Measurements from ENCODE around the gene MRAP2. TPM values are rescaled to one million over a fixed set of nuclear protein-coding genes. Genes with fewer than 3 reads are reported as not detected.
"Not testable (repeated sequence)": the region's sequence is repeated elsewhere in the genome, so short reads cannot be mapped to it uniquely, and the experiment has no call there.

Gene MRAP2
- total RNA-seq, 1 donor from 2014 or later = 1.8 TPM

GRCh38 chr6:84028350-84028749 is 5.2 kb upstream of the MRAP2 start:
- DNase-seq (ENCODE audit: low read depth in 2 of 2) = no peak

DNA sequence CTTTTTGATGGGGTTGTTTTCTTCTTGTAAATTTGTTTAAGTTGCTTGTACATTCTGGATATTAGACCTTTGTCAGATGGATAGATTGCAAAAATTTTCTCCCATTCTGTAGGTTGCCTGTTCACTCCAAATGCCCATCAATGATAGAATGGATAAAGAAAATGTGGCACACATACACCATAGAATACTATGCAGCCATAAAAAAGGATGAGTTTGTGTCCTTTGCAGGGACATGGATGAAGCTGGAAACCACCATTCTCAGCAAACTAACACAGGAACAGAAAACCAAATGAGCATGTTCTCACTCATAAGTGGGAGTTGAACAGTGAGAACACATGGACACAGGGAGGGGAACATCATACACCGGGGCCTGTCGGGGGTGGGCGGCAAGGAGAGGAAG is 1.6 kb upstream of the MRAP2 start:
- DNase-seq (ENCODE audit: low read depth in 2 of 2) = not testable (repeated sequence)

DNA sequence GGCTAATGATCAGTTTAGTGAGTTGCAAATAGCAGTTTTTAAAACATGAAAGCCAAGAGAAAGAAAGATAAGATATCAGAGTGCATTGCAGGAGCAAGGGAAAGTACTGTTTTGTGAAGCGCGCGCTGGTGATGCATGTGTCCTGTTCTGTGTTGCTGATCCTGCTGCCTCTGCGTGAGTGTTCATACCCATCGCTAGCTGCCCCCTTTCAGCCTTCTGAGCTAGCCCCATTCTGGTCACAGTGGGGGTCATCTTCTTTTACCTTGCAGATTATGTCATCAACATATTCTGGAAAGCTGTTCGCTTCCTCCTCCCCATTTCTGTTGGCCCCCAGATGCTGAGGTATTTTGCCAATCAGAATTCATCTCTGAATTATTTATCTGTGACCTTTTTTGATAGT is 1.9 kb downstream of the MRAP2 start:
- no peak for DNase-seq (ENCODE audit: low read depth in 2 of 2)

DNA sequence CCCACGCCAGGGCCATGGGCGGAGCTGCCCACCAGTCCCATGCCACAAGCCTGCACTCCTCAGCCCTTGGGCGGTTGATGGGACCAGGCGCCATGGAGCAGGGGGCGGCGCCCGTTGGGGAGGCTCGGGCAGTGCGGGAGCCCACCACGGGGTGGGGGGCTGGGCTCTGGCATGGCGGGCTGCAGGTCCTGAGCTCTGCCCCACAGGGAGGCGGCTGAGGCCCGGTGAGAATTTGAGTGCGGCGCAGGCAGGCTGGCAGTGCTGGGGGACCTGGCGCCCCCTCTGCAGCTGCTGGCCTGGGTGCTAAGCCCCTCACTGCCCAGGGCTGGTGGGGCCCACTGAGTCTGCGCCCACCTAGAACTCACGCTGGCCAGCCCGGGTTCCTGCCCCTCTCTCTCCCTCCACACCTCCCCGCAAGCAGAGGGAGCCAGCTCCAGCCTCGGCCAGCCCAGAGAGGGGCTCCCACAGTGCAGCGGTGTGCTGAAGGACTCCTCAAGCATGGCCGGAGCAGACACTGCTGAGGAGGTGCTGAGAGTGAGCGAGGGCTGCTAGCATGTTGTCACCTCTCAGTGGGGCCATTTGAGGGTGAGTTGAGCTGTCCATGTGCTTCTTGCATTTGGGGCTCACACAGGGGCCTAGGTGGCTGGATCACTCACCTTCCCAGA is 4.0 kb downstream of the MRAP2 start:
- no peak for DNase-seq (ENCODE audit: low read depth in 2 of 2)

DNA sequence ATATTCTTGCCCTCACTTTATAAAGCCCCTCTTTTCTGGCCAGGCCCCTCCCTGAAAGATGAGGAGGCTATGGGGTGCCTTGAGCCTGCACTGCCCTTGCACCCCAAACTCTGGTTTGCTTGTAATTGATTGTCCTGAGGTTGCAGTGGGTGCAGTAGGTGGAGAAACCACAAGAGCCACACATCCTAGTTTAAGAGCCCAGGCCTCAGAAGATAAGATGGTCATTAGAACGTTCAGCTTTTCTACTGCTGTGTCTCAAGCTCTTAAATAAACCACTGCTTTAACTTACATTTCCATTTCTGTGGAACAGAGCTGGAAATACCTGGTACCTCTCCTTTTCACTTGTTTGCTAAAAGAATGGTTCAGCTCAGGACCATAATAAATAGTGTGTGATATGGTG is 9.0 kb downstream of the MRAP2 start:
- DNase-seq (ENCODE audit: low read depth in 2 of 2) = no peak

- no peak for DNase-seq (ENCODE audit: low read depth in 2 of 2)
These were observed 10.0 kb downstream of the MRAP2 start for GRCh38 chr6:84043555-84043954.

- no peak for DNase-seq (ENCODE audit: low read depth in 2 of 2)
These were observed 13.2 kb downstream of the MRAP2 start for GRCh38 chr6:84046755-84047154.

- no peak for DNase-seq (ENCODE audit: low read depth in 2 of 2)
These were observed 15.0 kb downstream of the MRAP2 start for GRCh38 chr6:84048588-84048987.

DNA sequence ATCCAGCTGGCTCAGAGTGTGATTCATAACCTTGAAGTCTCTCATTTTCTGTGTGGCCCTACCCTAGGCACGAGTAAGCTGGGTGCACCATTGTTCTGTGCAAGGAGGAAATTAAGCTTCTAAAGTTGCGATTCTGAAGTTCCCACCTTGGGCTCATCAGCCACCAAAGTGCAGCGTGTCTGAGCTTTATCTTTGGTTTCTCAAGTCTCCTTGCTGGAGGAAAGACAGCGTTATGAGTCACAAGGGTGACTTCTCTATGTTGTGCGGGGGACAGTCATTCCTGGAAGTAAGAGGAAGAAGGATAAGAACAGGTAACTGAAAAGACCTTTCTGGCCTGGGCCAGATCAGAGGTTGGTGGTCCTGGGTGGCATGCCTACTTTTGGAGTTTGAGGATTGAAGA is 16.8 kb downstream of the MRAP2 start:
- no peak for DNase-seq (ENCODE audit: low read depth in 2 of 2)

- DNase-seq (ENCODE audit: low read depth in 2 of 2) = peak; percentile 8 to 22
These were observed 18.8 kb downstream of the MRAP2 start for GRCh38 chr6:84052204-84052882.

GRCh38 chr6:84052883-84053241 is 19.3 kb downstream of the MRAP2 start:
- no peak for DNase-seq (ENCODE audit: low read depth in 2 of 2)

DNA sequence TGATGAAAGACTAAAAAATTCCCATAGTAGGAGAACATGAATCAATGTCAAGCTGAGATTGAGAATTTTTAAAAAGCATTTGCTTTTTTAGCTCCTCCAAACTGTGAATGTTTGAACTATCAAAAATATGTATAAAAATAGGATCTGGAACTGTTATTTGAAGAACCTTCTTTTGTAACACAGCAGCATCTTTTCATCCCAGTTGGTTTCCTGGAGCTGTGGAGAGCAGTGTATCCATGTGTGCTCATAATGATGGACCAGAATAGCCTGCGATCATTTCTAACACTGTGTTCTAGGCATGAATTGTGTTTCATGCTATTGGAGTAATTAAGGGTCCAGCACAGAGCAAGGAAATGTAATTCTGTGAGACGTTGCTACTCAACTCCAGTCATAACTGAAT is 22.1 kb downstream of the MRAP2 start:
- no peak for DNase-seq (ENCODE audit: low read depth in 2 of 2)

DNA sequence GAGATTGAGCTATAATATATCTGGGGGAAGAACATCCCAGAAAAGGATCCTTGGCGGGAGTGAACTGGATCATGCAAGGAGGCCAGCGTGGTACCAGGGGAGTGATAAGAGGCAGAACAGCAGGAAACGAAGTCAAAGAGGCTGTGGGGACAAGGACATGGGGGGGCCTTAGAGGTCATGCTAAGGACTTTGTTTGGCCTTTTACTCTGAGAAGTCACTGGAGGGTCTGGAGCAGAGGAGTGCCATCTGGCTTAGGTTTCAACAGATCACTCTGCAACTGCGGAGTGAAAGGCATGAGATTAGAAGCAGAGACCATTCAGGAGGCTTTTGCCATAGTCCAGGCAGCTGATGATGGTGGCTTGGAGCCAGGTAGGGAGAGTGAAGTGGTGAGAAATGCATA is 24.3 kb downstream of the MRAP2 start:
- no peak for DNase-seq (ENCODE audit: low read depth in 2 of 2)

- DNase-seq (ENCODE audit: low read depth in 2 of 2) = peak in 1 of 2 donors; percentile 5
These were observed 25.5 kb downstream of the MRAP2 start for GRCh38 chr6:84059082-84059481.

DNA sequence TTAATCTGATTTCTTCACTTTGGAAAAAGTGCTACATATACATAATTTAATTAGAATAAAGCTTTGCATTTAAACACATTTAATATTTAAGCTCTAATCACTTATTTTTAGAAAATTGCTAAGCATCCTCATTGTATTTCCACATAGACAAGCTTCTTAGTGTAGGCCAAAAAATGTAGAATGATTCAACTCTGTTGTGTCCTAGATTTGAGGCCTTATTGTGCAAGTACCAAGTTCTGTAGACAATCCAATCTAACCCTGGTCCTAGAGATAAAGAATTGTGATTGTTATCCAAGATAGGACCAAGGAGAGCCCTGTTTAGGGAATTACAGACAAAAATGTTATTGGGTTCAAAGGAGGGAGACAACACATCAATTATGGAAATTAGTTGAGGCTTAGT is 27.6 kb downstream of the MRAP2 start:
- DNase-seq (ENCODE audit: low read depth in 2 of 2) = no peak

GRCh38 chr6:84061613-84062398 is 28.2 kb downstream of the MRAP2 start:
- no peak for DNase-seq (ENCODE audit: low read depth in 2 of 2)

DNA sequence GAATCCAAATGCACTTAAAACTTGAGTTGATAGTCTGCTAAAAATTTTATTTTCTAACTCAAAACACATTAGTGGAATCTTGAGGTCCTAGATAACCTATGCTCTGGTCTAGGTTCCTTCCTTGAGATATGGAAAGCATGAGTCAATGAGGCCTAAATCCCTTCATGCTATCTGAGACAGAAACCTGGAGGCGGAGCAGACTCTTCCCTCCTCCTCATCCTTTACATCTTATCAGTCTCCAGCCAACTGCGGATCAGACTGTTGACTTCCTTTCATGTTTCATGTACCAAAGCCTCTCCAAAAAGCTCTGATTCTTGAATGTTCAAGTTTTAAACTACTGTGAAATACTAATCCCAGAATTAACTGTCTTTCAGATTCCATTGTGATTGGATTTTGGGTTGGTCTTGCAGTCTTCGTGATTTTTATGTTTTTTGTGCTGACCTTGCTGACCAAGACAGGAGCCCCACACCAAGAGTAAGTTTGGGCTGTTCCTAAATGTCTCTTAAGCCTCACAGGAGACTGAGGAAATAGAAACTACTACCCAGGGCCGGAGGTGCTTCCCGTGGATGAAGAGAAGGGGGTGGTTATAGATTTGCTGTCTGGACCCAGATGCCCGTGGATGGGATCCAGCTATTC is 29.1 kb downstream of the MRAP2 start:
- no peak for DNase-seq (ENCODE audit: low read depth in 2 of 2)

DNA sequence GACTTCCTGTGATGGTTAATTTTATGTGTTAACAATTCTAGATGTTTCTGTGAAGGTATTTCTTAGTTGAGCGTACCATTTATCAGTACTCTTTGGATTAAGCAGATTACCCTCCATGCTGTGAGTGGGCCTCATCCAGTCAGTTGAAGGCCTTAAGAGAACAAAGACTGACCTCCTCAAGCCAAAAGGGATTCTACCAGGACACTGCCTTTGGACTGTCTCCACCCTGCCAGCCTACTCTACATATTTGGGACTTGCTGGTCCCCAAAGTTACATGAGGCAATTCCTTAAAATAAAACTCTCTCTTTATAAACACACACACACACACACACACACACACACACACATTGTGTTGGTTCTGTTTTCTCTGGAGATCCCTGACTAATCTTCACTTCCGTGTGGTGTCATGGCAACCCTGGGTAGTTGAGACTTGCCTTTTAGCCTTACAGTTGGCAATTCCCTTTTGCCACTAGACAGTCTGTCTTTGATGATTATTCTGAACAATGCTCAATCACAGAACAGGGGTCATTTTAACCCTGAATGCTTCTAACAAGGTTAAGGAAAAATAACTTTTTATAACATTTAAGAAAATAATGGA is 32.2 kb downstream of the MRAP2 start:
- peak in 1 of 2 donors; percentile 74 for DNase-seq (ENCODE audit: low read depth in 2 of 2)

- no peak for DNase-seq (ENCODE audit: low read depth in 2 of 2)
These were observed 33.0 kb downstream of the MRAP2 start for GRCh38 chr6:84066536-84066935.

DNA sequence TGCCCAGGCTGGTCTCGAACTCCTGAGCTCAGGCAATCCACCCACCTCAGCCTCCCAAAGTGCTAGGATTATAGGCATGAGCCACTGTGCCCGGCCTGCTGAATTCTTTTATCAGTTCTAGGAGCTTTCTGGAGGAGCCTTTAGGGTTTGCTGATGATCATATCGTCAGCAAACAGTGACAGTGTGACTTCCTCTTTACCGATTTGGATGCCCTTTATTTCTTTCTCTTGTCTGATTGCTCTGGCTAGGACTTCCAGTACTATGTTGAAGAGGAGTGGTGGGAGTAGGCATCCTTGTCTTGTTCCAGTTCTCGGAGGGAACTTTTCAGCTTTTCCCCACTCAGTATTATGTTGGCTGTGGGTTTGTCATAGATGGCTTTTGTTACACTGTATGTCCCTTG is 35.3 kb downstream of the MRAP2 start:
- not testable (repeated sequence) for DNase-seq (ENCODE audit: low read depth in 2 of 2)

DNA sequence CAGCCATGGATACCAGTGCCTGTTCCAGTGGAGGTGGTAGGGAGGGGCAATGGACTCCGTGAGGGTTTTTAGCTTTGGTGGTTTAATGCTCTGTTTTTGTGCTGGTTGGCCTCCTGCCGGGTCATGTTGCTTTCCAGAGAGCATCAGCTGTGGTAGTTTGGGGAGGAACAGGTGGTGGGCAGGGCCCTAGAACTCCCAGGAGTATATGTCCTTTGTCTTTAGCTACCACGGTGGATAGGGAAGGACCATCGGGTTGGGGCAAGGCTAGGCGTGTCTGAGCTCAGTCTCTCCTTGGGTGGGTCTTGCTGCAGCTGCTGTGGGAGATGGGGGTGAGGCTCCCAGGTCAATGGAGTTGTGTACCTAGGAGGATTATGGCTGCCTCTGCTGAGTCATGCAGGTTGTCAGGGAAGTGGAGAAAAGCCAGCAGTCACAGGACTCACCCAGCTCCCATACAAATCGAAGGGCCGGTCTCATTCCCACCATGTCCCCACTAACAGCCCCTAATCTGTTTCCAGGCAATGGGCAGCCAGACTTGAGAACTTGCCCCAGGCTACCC is 38.9 kb downstream of the MRAP2 start:
- no peak for DNase-seq (ENCODE audit: low read depth in 2 of 2)
